ENCODE results near the gene MEGF8. TPM values are rescaled to one million over a fixed set of nuclear protein-coding genes. Genes with fewer than 3 reads are reported as not detected.

Gene MEGF8
- total and polyA plus RNA-seq, 10 of the 15 experiments (the other 5 are each of a cell fraction or from before 2014, with no cell fraction given): 0.43 to 12.8 (median 2.7) TPM

- BruUV-seq (replicated peaks): no TSS peak
- no peak overlapping the region for H3K4me2 ChIP-seq (ENCODE audit: control insufficient read depth, insufficient read depth)
- ATAC-seq (no peak), FAIRE-seq (no peak), DNase-seq (ENCODE audit: low read depth, low spot score) (no peak)
- no peak overlapping the region for H3K4me3 ChIP-seq
- intact Hi-C loops (cut with micrococcal nuclease; ENCODE audit: unreplicated experiment) (no loop called here), in situ Hi-C loops (cut with MboI) (no loop called here)
- H3K4me1 ChIP-seq (ENCODE audit: control insufficient read depth, insufficient read depth, low read length): 0 out of 2 replicates have a peak, but pooled peaks cover 3% of the 10 kb centered on the region
- 89% methylated on average over 17 of the region's 17 CpGs for WGBS (ENCODE audit: insufficient coverage, insufficient replicate concordance, low lambda C conversion rate, missing lambda C conversion rate)
- no peaks in the 10 kb centered on the region for H4K20me1 ChIP-seq (ENCODE audit: control insufficient read depth, insufficient read depth)
- H3K36me3 ChIP-seq (ENCODE audit: control insufficient read depth in 2 of 2, insufficient read depth in 2 of 2, low read length in 1 of 2): no peaks in the 10 kb centered on the region
- no peak overlapping the region for H3K27ac ChIP-seq (ENCODE audit: control insufficient read depth, insufficient read depth)
- ChIA-PET CTCF (no interaction called here), POLR2A (no interaction called here), RAD21 (ENCODE audit: unreplicated experiment) (no interaction called here), SMC1A (ENCODE audit: uncharacterized antibody, unreplicated experiment) (no interaction called here)
- H3K27me3 ChIP-seq (replicated peaks in 1 of 2; ENCODE audit: control insufficient read depth in 2 of 2, insufficient read depth in 2 of 2, low read length in 1 of 2): no peaks in the 10 kb centered on the region; a peak in 1 of 4 replicates
- no peak overlapping the region for H3K9ac ChIP-seq (ENCODE audit: control insufficient read depth, insufficient read depth, low read length)
- TF ChIP-seq YY1 (IDR thresholded peaks at IDR 0.05; ENCODE audit: low read depth, low read length) (no peak), CUX1 (IDR thresholded peaks at IDR 0.05; ENCODE audit: insufficient replicate concordance, low read depth, low read length) (no peak)
- no peak overlapping the region for H2AFZ ChIP-seq (ENCODE audit: control insufficient read depth, low read depth, low read length)
- no peaks in the 10 kb centered on the region for H3K9me3 ChIP-seq (replicated peaks; ENCODE audit: control insufficient read depth, insufficient read depth, low read length)
- H3K79me2 ChIP-seq (ENCODE audit: control insufficient read depth, insufficient read depth, low read length): no peaks in the 10 kb centered on the region
Measured at GRCh38 chr19:42376177-42376555, 50.7 kb downstream of the MEGF8 start.

Data from GM12878 (cell line).